ENCODE results near the gene ADARB1.

The ADARB1 gene

DNA sequence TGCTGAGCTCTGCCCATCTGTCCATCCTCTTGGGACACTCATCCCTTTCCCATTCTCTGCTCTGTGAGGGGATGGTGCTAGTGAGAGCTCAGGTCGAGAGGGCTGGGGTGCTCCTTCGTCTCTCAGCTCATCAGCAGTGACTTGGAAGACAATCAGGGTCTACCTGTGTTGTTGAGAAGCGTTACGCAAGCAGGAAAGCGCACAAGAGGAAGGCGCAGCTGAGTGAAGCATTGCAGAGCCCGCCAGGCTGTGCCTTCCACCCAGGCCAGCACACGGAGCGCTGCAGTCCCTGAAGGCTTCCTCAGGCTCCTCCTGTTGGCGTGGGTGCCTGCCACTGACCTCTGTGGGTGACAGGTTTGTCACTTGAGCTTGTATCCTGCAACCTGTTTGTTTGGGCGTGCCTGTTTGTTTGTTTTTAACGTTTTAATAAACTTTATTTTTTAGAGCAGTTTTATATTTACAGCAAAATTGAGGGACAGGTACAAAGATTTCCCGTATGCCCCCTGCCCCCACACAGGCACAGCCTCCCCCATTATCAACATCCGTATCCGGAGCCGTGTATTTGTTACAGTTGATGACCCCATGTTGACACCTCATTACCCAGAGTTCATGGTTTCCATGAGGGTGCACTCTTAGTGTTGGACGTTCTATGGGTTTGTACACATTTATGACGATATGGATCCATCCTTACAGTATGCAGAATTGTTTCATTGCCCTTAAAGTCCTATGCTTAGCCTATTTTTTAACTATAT, 36.7 kb downstream of the ADARB1 start:
- H3K4me3 ChIP-seq (ENCODE audit: low read depth, low read length), result no peak overlapping the region
- in situ Hi-C loops (cut with HindIII; ENCODE audit: low sequenced_read_pairs), result no loop called here
- DNase-seq (ENCODE audit: low read depth), result no peak
- TF ChIP-seq, protein P1, sequence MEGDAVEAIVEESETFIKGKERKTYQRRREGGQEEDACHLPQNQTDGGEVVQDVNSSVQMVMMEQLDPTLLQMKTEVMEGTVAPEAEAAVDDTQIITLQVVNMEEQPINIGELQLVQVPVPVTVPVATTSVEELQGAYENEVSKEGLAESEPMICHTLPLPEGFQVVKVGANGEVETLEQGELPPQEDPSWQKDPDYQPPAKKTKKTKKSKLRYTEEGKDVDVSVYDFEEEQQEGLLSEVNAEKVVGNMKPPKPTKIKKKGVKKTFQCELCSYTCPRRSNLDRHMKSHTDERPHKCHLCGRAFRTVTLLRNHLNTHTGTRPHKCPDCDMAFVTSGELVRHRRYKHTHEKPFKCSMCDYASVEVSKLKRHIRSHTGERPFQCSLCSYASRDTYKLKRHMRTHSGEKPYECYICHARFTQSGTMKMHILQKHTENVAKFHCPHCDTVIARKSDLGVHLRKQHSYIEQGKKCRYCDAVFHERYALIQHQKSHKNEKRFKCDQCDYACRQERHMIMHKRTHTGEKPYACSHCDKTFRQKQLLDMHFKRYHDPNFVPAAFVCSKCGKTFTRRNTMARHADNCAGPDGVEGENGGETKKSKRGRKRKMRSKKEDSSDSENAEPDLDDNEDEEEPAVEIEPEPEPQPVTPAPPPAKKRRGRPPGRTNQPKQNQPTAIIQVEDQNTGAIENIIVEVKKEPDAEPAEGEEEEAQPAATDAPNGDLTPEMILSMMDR (IDR thresholded peaks at IDR 0.05; ENCODE audit: low read depth, low read length, missing control alignments), result no peak

DNA sequence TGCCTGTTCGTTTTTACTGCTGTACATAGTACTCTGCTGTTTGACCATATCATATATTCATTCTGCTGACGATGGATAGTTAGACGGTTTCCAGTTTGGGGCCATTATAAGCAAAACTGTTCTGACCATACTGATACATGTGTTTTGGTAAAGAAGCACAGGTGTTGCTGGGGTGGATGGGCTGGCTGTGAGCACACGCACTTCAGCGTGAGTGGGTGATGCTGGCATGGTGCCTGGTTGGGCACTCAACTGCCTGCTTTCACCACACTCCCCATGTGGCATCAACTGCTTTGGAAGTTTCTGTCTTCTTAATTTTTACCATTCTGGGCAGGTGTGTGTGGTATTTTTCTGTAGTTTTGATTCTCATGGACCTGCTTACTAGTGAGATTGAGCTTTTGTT, 37.3 kb downstream of the ADARB1 start:
- no peak overlapping the region for H3K4me3 ChIP-seq (ENCODE audit: low read depth, low read length)
- in situ Hi-C loops (cut with HindIII; ENCODE audit: low sequenced_read_pairs), result no loop called here
- TF ChIP-seq, protein P1 (IDR thresholded peaks at IDR 0.05; ENCODE audit: low read depth, low read length, missing control alignments), result no peak
- no peak for DNase-seq (ENCODE audit: low read depth)

DNA sequence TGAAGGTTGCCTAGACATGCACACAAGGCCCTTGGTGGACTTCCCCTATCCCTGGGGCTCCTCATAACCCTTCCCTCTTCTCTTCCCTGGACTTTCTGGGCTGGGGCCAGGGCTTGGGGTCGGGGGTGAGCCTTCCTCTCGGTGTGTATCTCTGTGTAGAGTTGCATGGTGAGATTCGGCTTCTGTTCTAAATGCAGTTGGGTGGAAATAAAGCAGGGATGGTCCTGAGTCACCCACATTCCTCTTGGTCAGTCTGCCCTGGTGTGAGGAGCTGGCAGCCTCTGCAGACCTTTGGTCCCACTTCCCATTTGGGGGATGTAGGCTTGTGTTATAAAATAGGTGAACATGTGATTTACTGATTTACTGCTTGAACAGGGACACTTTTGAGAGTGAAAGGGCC, 38.0 kb downstream of the ADARB1 start:
- TF ChIP-seq, protein P1 (IDR thresholded peaks at IDR 0.05; ENCODE audit: low read depth, low read length, missing control alignments), result no peak
- in situ Hi-C loops (cut with HindIII; ENCODE audit: low sequenced_read_pairs), result no loop called here
- no peak for DNase-seq (ENCODE audit: low read depth)

DNA sequence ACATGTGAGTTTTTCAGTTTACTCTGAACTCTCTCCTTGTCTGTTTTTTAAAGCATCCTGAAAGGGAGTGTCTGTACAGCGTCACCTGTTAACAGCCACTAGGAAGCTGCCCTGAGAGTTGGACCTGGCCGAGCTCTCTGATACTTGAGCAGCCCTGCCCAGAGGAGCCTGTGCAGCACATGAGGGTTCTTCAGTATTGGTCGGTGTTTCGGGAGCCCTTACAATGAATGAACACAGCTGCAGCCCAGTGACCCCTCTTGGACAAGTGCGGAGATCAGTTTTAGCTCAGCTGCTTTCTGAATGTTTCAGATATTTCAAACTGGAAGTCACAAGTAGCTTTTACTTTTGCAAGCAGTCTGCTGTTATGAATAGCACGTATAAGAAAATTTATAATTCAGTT, 39.2 kb downstream of the ADARB1 start:
- in situ Hi-C loops (cut with HindIII; ENCODE audit: low sequenced_read_pairs), result no loop called here
- no peak overlapping the region for H3K4me3 ChIP-seq (ENCODE audit: low read depth, low read length)

More for the DNA sequence above, 38.0 kb downstream of the ADARB1 start:
- H3K4me3 ChIP-seq (ENCODE audit: low read depth, low read length), result no peak overlapping the region

DNA sequence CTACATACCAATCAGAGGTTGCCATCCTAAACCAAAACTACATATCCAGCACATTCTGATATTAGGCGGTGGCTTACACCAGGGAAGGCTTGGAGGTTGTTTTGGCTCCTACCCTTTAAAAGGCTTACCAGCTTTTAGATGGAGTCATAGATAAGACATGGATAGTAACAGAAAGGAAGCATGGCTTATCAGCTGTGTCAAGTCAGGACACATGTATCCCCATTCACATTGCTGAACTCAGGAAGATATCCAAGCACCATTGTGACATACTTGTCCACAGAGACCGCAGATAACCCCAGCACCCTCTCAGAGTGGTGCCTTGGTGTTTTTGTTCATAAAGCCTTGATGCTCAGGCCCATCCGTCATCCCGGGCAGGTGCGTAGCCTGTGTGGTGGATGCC, 39.7 kb downstream of the ADARB1 start:
- in situ Hi-C loops (cut with HindIII; ENCODE audit: low sequenced_read_pairs), result no loop called here
- TF ChIP-seq, protein P1 (IDR thresholded peaks at IDR 0.05; ENCODE audit: low read depth, low read length, missing control alignments), result no peak
- H3K4me3 ChIP-seq (ENCODE audit: low read depth, low read length), result no peak overlapping the region
- DNase-seq (ENCODE audit: low read depth), result no peak

More for the DNA sequence above, 39.2 kb downstream of the ADARB1 start:
- TF ChIP-seq, protein P1 (IDR thresholded peaks at IDR 0.05; ENCODE audit: low read depth, low read length, missing control alignments), result no peak
- no peak for DNase-seq (ENCODE audit: low read depth)

DNA sequence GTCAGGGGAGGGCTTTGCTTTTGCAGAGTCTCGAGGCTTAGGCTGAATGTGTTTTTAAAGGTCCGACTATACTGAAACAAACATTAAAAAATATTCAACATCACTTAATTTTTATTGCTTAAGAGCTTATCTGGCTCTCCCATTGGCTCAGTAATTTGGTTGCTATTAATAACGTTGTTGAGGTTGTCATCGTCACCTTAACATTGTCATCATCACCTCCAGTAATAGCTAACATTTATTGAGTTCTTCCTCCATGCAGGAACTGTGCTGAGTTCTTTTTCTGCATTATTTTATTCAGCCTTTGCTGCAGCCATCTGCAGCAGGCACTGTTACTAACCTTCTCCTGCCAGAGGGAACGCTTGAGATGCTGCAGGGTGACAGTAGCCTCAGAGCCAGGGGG, 40.1 kb downstream of the ADARB1 start:
- in situ Hi-C loops (cut with HindIII; ENCODE audit: low sequenced_read_pairs), result no loop called here
- DNase-seq (ENCODE audit: low read depth), result no peak
- TF ChIP-seq, protein P1 (IDR thresholded peaks at IDR 0.05; ENCODE audit: low read depth, low read length, missing control alignments), result no peak
- no peak overlapping the region for H3K4me3 ChIP-seq (ENCODE audit: low read depth, low read length)

All from astrocyte of the cerebellum (primary cell).